ENCODE measurements around the gene STEAP3. TPM values are rescaled to one million over a fixed set of nuclear protein-coding genes. Genes with fewer than 3 reads are reported as not detected.

The STEAP3 gene
- total RNA-seq, 1 donor from 2014 or later, result 2.1 TPM

GRCh38 chr2:119246884-119247843 lies 23.5 kb downstream of the STEAP3 start:
- H3K4me3 Mint-ChIP-seq (ENCODE audit: unreplicated experiment), result no peak overlapping the region
- H3K9me3 Mint-ChIP-seq (ENCODE audit: unreplicated experiment), result peaks cover 8% of the 10 kb centered on the region
- DNase-seq, result no peak
- H3K4me1 Mint-ChIP-seq (ENCODE audit: low read depth, unreplicated experiment), result peaks cover 6% of the 10 kb centered on the region
- peaks cover 8% of the 10 kb centered on the region for H3K36me3 Mint-ChIP-seq (ENCODE audit: unreplicated experiment)
- H3K27ac Mint-ChIP-seq (ENCODE audit: unreplicated experiment), result no peak overlapping the region
- TF ChIP-seq CTCF (IDR thresholded peaks at IDR 0.05; ENCODE audit: partially characterized antibody, unreplicated experiment), result no peak
- H3K27me3 Mint-ChIP-seq (ENCODE audit: unreplicated experiment), result peaks cover 2% of the 10 kb centered on the region

GRCh38 chr2:119247844-119248271 lies 24.2 kb downstream of the STEAP3 start:
- Mint-ChIP-seq H3K4me3 (ENCODE audit: unreplicated experiment) (no peak overlapping the region), H3K9me3 (ENCODE audit: unreplicated experiment) (peaks cover 8% of the 10 kb centered on the region), H3K27ac (ENCODE audit: unreplicated experiment) (no peak overlapping the region), H3K27me3 (ENCODE audit: unreplicated experiment) (peaks cover 2% of the 10 kb centered on the region), H3K4me1 (ENCODE audit: low read depth, unreplicated experiment) (peaks cover 5% of the 10 kb centered on the region), H3K36me3 (ENCODE audit: unreplicated experiment) (peaks cover 8% of the 10 kb centered on the region)
- no peak for DNase-seq
- no peak for TF ChIP-seq CTCF (IDR thresholded peaks at IDR 0.05; ENCODE audit: partially characterized antibody, unreplicated experiment)

- H3K4me1 Mint-ChIP-seq (ENCODE audit: low read depth, unreplicated experiment), result peaks cover 5% of the 10 kb centered on the region
- no peak for TF ChIP-seq CTCF (IDR thresholded peaks at IDR 0.05; ENCODE audit: partially characterized antibody, unreplicated experiment)
- H3K36me3 Mint-ChIP-seq (ENCODE audit: unreplicated experiment), result peaks cover 8% of the 10 kb centered on the region
- DNase-seq, result no peak
- peaks cover 8% of the 10 kb centered on the region for H3K9me3 Mint-ChIP-seq (ENCODE audit: unreplicated experiment)
- H3K4me3 Mint-ChIP-seq (ENCODE audit: unreplicated experiment), result no peak overlapping the region
- no peak overlapping the region for H3K27ac Mint-ChIP-seq (ENCODE audit: unreplicated experiment)
- peaks cover 2% of the 10 kb centered on the region for H3K27me3 Mint-ChIP-seq (ENCODE audit: unreplicated experiment)
Measured at GRCh38 chr2:119248311-119248710, 24.7 kb downstream of the STEAP3 start.

- Mint-ChIP-seq H3K36me3 (ENCODE audit: unreplicated experiment) (peaks cover 8% of the 10 kb centered on the region), H3K27ac (ENCODE audit: unreplicated experiment) (no peak overlapping the region), H3K27me3 (ENCODE audit: unreplicated experiment) (peaks cover 2% of the 10 kb centered on the region), H3K4me1 (ENCODE audit: low read depth, unreplicated experiment) (peaks cover 5% of the 10 kb centered on the region), H3K4me3 (ENCODE audit: unreplicated experiment) (no peak overlapping the region), H3K9me3 (ENCODE audit: unreplicated experiment) (peaks cover 8% of the 10 kb centered on the region)
- DNase-seq, result no peak
- TF ChIP-seq CTCF (IDR thresholded peaks at IDR 0.05; ENCODE audit: partially characterized antibody, unreplicated experiment), result no peak
Measured at GRCh38 chr2:119248751-119249150, 25.1 kb downstream of the STEAP3 start.

GRCh38 chr2:119249311-119249710 lies 25.7 kb downstream of the STEAP3 start:
- peaks cover 3% of the 10 kb centered on the region for H3K27me3 Mint-ChIP-seq (ENCODE audit: unreplicated experiment)
- DNase-seq, result no peak
- TF ChIP-seq CTCF (IDR thresholded peaks at IDR 0.05; ENCODE audit: partially characterized antibody, unreplicated experiment), result no peak

More at GRCh38 chr2:119249311-119249710, 25.7 kb downstream of the STEAP3 start:
- Mint-ChIP-seq H3K4me3 (ENCODE audit: unreplicated experiment) (no peak overlapping the region), H3K9me3 (ENCODE audit: unreplicated experiment) (peaks cover 8% of the 10 kb centered on the region), H3K4me1 (ENCODE audit: low read depth, unreplicated experiment) (peaks cover 5% of the 10 kb centered on the region), H3K36me3 (ENCODE audit: unreplicated experiment) (peaks cover 8% of the 10 kb centered on the region), H3K27ac (ENCODE audit: unreplicated experiment) (no peak overlapping the region)
